Keratinocyte (primary cell): ENCODE data around the gene CCN2. TPM values are rescaled to one million over a fixed set of nuclear protein-coding genes. Genes with fewer than 3 reads are reported as not detected.

Experiments
- DNase-seq: peaks from one replicate; pipeline ENCODE4 v3.0.0-alpha.2; 2011; ENCODE audit warnings: low read depth, missing footprints, low spot score
- FAIRE-seq: peaks from 2 replicates; lab custom pipeline; 2011; peaks lifted over from hg19 to GRCh38; lab: Jason Lieb, UNC
- H2AFZ ChIP-seq: 2 replicates; pipeline ENCODE4 v1.6.0; 2012; ENCODE audit warnings: low read length, control low read depth, inconsistent platforms; ENCODE audit not compliant: control insufficient read depth
- H3K27ac ChIP-seq: 2 replicates; pipeline ENCODE4 v1.5.1; 2011; ENCODE audit warnings: low read length; ENCODE audit not compliant: control insufficient read depth, insufficient read depth
- H3K27me3 ChIP-seq: 3 replicates; pipeline ENCODE4 v1.6.0; 2011; ENCODE audit warnings: low read length; ENCODE audit not compliant: control insufficient read depth, insufficient read depth; ENCODE audit errors: extremely low read depth
- H3K36me3 ChIP-seq, 2 experiments: 2 replicates in 1 of 2; 3 replicates in 1 of 2; pipeline ENCODE4 v1.5.1; 2011; ENCODE audit warnings: low read length in 2 of 2, mild to moderate bottlenecking in 1 of 2; ENCODE audit not compliant: control insufficient read depth in 2 of 2, insufficient read depth in 2 of 2; ENCODE audit errors: extremely low read depth in 1 of 2
- H3K4me1 ChIP-seq: 3 replicates; pipeline ENCODE4 v1.5.1; 2011; ENCODE audit warnings: low read length; ENCODE audit not compliant: control insufficient read depth, insufficient read depth; ENCODE audit errors: extremely low read depth
- H3K4me2 ChIP-seq: 3 replicates; pipeline ENCODE4 v1.6.0; 2011; ENCODE audit warnings: low read depth, low read length; ENCODE audit not compliant: control insufficient read depth, insufficient read depth; ENCODE audit errors: extremely low read depth
- H3K4me3 ChIP-seq, 3 experiments: fragments of 200-600 bp in 1 of 3; sonication (generic) in 1 of 3; 2 replicates in 2 of 3; 3 replicates in 1 of 3; pipeline ENCODE4 v1.5.1; 2011 to 2016; ENCODE audit warnings: low read length in 3 of 3, mild to moderate bottlenecking in 3 of 3, control low read depth in 2 of 3, inconsistent platforms in 1 of 3, low read depth in 1 of 3, mixed read lengths in 1 of 3, mixed run types in 1 of 3, moderate library complexity in 1 of 3; ENCODE audit not compliant: control insufficient read depth in 2 of 3, insufficient read depth in 2 of 3; ENCODE audit errors: extremely low read depth in 1 of 3
- H3K79me2 ChIP-seq: 2 replicates; pipeline ENCODE4 v1.6.0; 2012; ENCODE audit warnings: low read length; ENCODE audit not compliant: control insufficient read depth, insufficient read depth
- H3K9ac ChIP-seq: 3 replicates; pipeline ENCODE4 v1.6.0; 2011; ENCODE audit warnings: low read length; ENCODE audit not compliant: control insufficient read depth, insufficient read depth; ENCODE audit errors: extremely low read depth
- H3K9me1 ChIP-seq: 3 replicates; pipeline ENCODE4 v1.6.0; 2011; ENCODE audit warnings: low read length; ENCODE audit not compliant: control insufficient read depth, insufficient read depth; ENCODE audit errors: extremely low read depth
- H3K9me3 ChIP-seq: 2 replicates; pipeline ENCODE4 v1.5.1; 2012; ENCODE audit warnings: low read depth, low read length; ENCODE audit not compliant: control insufficient read depth
- H4K20me1 ChIP-seq: 3 replicates; pipeline ENCODE4 v1.6.0; 2011; ENCODE audit warnings: low read length; ENCODE audit not compliant: control insufficient read depth, insufficient read depth; ENCODE audit errors: extremely low read depth
- EZH2 ChIP-seq: IDR thresholded peaks from one replicate; pipeline ENCODE4 v1.6.1; 2012; ENCODE audit warnings: inconsistent platforms, mild to moderate bottlenecking, low read length, moderate library complexity
- dilution Hi-C: fragments of 300-500 bp; cut with MboI; formaldehyde crosslinking; loops from one replicate; pipeline ENCODE4 v1.7.0; 2020; ENCODE audit warnings: low sequenced_read_pairs; ENCODE audit not compliant: extremely low pct_ligation_motif_present
- polyA plus RNA-seq, 5 experiments: library from polyadenylated mRNA; depleted of rRNA in 3 of 5; stranded (reverse) in 3 of 5; stranded (forward) in 1 of 5; unstranded in 1 of 5; fragments of >200 nt; gene quantifications; 1 replicate in 1 of 5; 2 replicates in 3 of 5; 3 replicates in 1 of 5; pipeline versions ENCODE4 v1.2.1 to v1.2.3, GENCODE V29; 2011 to 2012; ENCODE audit warnings: missing spikeins in 2 of 5, low read depth in 1 of 5, low replicate concordance in 1 of 5
- TF ChIP-seq, protein P1 (sequence below), 3 experiments: IDR thresholded peaks in 1 of 3; conservative IDR thresholded peaks in 1 of 3; optimal IDR thresholded peaks in 1 of 3; 2 replicates in 2 of 3; 3 replicates in 1 of 3; pipeline versions ENCODE3 to v1.5.1; 2011; ENCODE audit warnings: low read length in 3 of 3, mild to moderate bottlenecking in 3 of 3, moderate library complexity in 2 of 3, control low read depth in 1 of 3, inconsistent platforms in 1 of 3; ENCODE audit not compliant: insufficient read depth in 2 of 3; ENCODE audit errors: extremely low read depth in 1 of 3

Gene CCN2
- polyA plus RNA-seq, 1 donor (not counting 4 experiments of a cell fraction or from before 2014, with no cell fraction given): 78.2 TPM

DNA sequence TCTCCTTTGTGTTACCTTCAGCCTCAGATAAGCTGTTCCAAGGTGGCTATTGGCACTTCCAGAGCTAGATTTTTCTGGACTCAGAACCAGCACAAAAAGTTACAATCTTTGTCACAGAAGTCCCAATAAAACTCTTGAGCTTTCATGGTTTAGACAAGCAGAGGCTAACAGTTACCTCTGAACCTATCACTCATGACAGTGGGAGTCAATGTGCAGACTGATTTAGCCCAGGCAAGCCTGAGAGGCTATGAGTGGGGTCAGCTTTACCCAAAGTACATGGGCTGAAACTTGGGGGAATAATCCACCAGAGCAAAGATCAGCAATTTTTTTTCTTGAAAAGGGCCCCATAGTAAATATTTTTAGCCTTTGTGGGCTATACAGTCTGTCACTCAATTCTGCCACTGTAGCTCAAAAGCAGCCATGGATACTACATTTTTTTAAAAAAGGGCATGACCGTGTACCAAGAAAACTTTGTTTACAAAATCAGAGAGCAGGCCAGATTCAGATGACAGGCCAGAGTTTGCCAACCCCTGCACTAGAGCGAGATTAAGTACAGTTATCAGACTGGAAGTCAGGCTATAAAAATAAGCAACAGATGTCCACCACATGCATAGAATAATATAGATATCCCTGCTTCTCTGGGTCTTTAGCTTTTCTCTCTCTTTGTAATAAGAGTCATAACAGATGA lies 20.0 kb downstream of the CCN2 start:
- no peak for FAIRE-seq
- H3K27me3 ChIP-seq: no peaks in the 10 kb centered on the region
- H3K4me1 ChIP-seq: peaks cover 3% of the 10 kb centered on the region
- DNase-seq: no peak
- H3K9ac ChIP-seq: no peak overlapping the region
- no peak for TF ChIP-seq EZH2
- TF ChIP-seq, protein P1, sequence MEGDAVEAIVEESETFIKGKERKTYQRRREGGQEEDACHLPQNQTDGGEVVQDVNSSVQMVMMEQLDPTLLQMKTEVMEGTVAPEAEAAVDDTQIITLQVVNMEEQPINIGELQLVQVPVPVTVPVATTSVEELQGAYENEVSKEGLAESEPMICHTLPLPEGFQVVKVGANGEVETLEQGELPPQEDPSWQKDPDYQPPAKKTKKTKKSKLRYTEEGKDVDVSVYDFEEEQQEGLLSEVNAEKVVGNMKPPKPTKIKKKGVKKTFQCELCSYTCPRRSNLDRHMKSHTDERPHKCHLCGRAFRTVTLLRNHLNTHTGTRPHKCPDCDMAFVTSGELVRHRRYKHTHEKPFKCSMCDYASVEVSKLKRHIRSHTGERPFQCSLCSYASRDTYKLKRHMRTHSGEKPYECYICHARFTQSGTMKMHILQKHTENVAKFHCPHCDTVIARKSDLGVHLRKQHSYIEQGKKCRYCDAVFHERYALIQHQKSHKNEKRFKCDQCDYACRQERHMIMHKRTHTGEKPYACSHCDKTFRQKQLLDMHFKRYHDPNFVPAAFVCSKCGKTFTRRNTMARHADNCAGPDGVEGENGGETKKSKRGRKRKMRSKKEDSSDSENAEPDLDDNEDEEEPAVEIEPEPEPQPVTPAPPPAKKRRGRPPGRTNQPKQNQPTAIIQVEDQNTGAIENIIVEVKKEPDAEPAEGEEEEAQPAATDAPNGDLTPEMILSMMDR (optimal IDR thresholded peaks at IDR 0.05 in 1 of 3, IDR thresholded peaks at IDR 0.05 in 1 of 3, conservative IDR thresholded peaks at IDR 0.05 in 1 of 3; ENCODE audit: extremely low read depth in 1 of 3, insufficient read depth in 2 of 3, low read length in 3 of 3): no peak
- no peaks in the 10 kb centered on the region for H3K36me3 ChIP-seq
- H4K20me1 ChIP-seq: no peaks in the 10 kb centered on the region
- H3K9me3 ChIP-seq: no peaks in the 10 kb centered on the region
- H3K4me2 ChIP-seq: no peak overlapping the region
- H2AFZ ChIP-seq: no peak overlapping the region
- H3K79me2 ChIP-seq: no peaks in the 10 kb centered on the region
- no peak overlapping the region for H3K4me3 ChIP-seq
- no peaks in the 10 kb centered on the region for H3K9me1 ChIP-seq
- dilution Hi-C loops: no loop called here
- no peak overlapping the region for H3K27ac ChIP-seq

DNA sequence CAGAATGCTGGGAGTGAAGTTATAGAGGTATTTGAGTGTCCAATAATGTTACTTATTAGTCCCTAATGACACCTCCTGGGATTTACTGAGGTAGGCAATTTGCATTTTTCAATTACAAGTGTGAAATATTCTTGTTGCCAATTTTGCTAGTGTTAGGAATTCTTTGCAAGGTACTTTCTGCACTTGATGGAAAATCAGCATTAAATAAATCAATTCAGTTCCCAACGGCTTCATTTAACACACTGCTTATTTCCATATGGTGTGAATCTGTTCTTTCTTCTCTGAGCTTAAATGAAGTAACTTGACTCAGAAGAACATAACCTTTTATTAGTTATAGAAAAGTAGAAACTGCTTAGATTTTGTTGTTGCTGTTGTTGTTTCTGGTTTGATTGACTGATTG lies 21.2 kb downstream of the CCN2 start:
- Histone ChIP-seq H3K9me1 (no peaks in the 10 kb centered on the region), H3K9me3 (no peaks in the 10 kb centered on the region), H3K9ac (no peak overlapping the region), H2AFZ (no peak overlapping the region), H3K27me3 (no peaks in the 10 kb centered on the region), H4K20me1 (no peaks in the 10 kb centered on the region), H3K36me3 (no peaks in the 10 kb centered on the region), H3K4me2 (no peak overlapping the region), H3K27ac (no peak overlapping the region), H3K4me1 (peaks cover 7% of the 10 kb centered on the region), H3K79me2 (no peaks in the 10 kb centered on the region), H3K4me3 (no peak overlapping the region)
- dilution Hi-C loops: no loop called here
- TF ChIP-seq EZH2: no peak
- TF ChIP-seq, protein P1 (optimal IDR thresholded peaks at IDR 0.05 in 1 of 3, IDR thresholded peaks at IDR 0.05 in 1 of 3, conservative IDR thresholded peaks at IDR 0.05 in 1 of 3; ENCODE audit: extremely low read depth in 1 of 3, insufficient read depth in 2 of 3, low read length in 3 of 3): no peak
- FAIRE-seq (no peak), DNase-seq (no peak)
